Nephron progenitor cell (in vitro differentiated cells): Measurements from ENCODE around the gene HEG1.

ENCODE experiments used
- DNase-seq: peaks from one replicate; pipeline ENCODE4 v3.0.0; 2021
- H3K27ac Mint-ChIP-seq: 2 replicates; pipeline ENCODE4 v1.8.0; 2021; ENCODE audit warnings: mild to moderate bottlenecking, moderate library complexity, mixed read lengths
- H3K27me3 Mint-ChIP-seq: 2 replicates; pipeline ENCODE4 v1.8.0; 2021; ENCODE audit warnings: mild to moderate bottlenecking, low read depth, mixed read lengths; ENCODE audit not compliant: poor library complexity
- H3K36me3 Mint-ChIP-seq: 2 replicates; pipeline ENCODE4 v1.8.0; 2021; ENCODE audit warnings: low read depth, mixed read lengths
- H3K4me1 Mint-ChIP-seq: 2 replicates; pipeline ENCODE4 v1.8.0; 2021; ENCODE audit warnings: mixed read lengths
- H3K4me3 Mint-ChIP-seq: 2 replicates; pipeline ENCODE4 v1.8.0; 2021; ENCODE audit warnings: mild to moderate bottlenecking, moderate library complexity, mixed read lengths
- H3K9me3 Mint-ChIP-seq: 2 replicates; pipeline ENCODE4 v1.8.0; 2021; ENCODE audit warnings: mild to moderate bottlenecking, moderate library complexity, mixed read lengths
- TF ChIP-seq, protein P1 (sequence below): fragments of 200-600 bp; sonication (generic); IDR thresholded peaks from 2 replicates; pipeline ENCODE4 v1.5.0; 2021; ENCODE audit warnings: antibody characterized with exemption

HEG1 gene

DNA sequence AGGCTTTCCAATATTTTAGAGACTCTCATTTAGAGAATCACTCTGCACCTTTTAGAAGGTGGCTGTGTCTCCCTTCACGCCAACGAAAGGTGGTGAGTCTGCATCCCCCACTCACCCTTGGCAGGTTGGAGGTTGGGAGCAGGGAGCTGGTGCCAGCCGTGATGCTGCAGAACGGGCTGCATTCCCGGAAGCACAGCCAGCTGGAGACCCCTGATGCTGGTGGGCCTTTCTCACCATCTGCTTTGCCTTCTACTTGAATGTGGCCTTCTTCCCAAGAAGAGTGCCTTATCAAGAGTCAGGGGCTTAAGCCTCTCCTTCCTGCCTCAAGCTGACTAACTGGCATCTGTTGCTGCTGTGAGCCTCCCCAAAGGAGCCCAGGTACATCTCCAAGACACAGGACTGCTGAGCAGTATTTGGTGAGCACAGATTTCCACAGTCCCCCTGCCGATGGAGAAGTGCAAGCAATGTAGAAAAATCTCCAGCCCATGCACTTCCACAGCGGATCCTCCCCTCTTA is 17.7 kb upstream of the HEG1 start:
- H3K27me3 Mint-ChIP-seq = peaks cover 6% of the 10 kb centered on the region
- TF ChIP-seq, protein P1, sequence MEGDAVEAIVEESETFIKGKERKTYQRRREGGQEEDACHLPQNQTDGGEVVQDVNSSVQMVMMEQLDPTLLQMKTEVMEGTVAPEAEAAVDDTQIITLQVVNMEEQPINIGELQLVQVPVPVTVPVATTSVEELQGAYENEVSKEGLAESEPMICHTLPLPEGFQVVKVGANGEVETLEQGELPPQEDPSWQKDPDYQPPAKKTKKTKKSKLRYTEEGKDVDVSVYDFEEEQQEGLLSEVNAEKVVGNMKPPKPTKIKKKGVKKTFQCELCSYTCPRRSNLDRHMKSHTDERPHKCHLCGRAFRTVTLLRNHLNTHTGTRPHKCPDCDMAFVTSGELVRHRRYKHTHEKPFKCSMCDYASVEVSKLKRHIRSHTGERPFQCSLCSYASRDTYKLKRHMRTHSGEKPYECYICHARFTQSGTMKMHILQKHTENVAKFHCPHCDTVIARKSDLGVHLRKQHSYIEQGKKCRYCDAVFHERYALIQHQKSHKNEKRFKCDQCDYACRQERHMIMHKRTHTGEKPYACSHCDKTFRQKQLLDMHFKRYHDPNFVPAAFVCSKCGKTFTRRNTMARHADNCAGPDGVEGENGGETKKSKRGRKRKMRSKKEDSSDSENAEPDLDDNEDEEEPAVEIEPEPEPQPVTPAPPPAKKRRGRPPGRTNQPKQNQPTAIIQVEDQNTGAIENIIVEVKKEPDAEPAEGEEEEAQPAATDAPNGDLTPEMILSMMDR = no peak
- peaks cover 17% of the 10 kb centered on the region for H3K4me1 Mint-ChIP-seq
- H3K27ac Mint-ChIP-seq = no peak overlapping the region
- DNase-seq = no peak
- H3K4me3 Mint-ChIP-seq = no peak overlapping the region
- no peaks in the 10 kb centered on the region for H3K9me3 Mint-ChIP-seq
- no peaks in the 10 kb centered on the region for H3K36me3 Mint-ChIP-seq

DNA sequence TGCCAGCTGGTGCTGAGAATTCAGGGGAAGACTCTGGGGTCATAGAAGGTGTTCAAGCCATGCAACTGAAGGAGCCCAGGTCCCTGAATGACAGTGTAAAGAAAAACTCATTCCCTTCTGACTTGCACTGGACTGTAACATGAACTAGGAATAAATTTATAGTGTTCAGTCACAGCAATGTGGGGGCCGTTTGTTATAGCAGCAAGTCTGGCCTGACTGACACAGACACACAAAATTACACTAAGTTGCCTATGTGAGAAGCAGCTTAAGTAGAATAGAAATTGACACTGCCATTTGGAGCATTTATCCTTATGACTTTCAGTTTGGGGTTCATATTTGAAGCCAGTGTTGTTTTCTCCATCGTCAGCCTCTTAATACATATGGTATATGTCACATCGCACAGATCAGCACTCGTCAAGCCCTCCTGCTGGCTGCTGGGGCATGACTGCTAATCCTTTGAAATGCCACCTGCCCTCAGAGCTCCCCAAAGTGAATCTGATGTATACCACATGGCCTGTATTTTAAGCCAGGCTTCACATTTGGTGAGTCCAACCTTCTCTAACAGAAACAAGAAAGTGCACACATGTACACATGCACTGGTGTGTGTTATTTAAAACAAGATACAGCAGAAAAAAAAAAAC is 17.1 kb upstream of the HEG1 start:
- Mint-ChIP-seq H3K4me1 (peaks cover 17% of the 10 kb centered on the region), H3K4me3 (no peak overlapping the region), H3K27me3 (peaks cover 8% of the 10 kb centered on the region), H3K9me3 (no peaks in the 10 kb centered on the region), H3K27ac (no peak overlapping the region), H3K36me3 (no peaks in the 10 kb centered on the region)
- TF ChIP-seq, protein P1 = no peak
- DNase-seq = no peak

- no peak overlapping the region for H3K27ac Mint-ChIP-seq
- TF ChIP-seq, protein P1 = no peak
- no peak overlapping the region for H3K4me3 Mint-ChIP-seq
- peaks cover 12% of the 10 kb centered on the region for H3K27me3 Mint-ChIP-seq
- H3K9me3 Mint-ChIP-seq = no peaks in the 10 kb centered on the region
- H3K4me1 Mint-ChIP-seq = peaks cover 17% of the 10 kb centered on the region
- DNase-seq = no peak
- no peaks in the 10 kb centered on the region for H3K36me3 Mint-ChIP-seq
Measured at GRCh38 chr3:125072301-125072700, 16.5 kb upstream of the HEG1 start.

GRCh38 chr3:125069968-125070745 is 14.4 kb upstream of the HEG1 start:
- Mint-ChIP-seq H3K27me3 (peaks cover 12% of the 10 kb centered on the region), H3K9me3 (no peaks in the 10 kb centered on the region), H3K4me1 (peaks cover 2% of the 10 kb centered on the region), H3K27ac (no peak overlapping the region), H3K36me3 (no peaks in the 10 kb centered on the region), H3K4me3 (no peak overlapping the region)
- DNase-seq = no peak
- TF ChIP-seq, protein P1 = no peak

DNA sequence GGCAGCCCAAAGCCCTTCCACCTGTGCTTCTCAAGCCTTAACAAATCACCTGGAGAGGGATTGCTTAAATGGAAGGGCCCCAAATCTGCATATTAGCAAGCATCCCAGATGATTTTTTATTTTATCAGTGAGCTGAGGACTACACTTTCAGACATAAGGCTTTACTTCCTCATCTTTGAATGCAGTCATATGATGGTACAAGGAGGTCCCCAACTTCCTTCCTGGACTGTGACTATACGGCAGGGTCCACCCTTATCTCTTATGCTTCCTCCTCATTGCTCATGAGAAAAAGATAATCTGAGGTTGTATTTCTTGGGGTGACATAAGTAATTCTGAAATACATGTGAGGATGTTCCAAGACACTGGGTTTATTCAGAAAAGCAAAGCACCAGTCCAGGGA is 13.7 kb upstream of the HEG1 start:
- no peak for DNase-seq

More for the DNA sequence above, 13.7 kb upstream of the HEG1 start:
- Mint-ChIP-seq H3K27me3 (peaks cover 17% of the 10 kb centered on the region), H3K9me3 (peaks cover 5% of the 10 kb centered on the region), H3K4me3 (no peak overlapping the region), H3K27ac (no peak overlapping the region), H3K36me3 (peaks cover 2% of the 10 kb centered on the region), H3K4me1 (no peaks in the 10 kb centered on the region)
- TF ChIP-seq, protein P1 = no peak
